DOHH2 (cell line): ENCODE measurements around the gene MYH11.

Experiments
- EZH2phosphoT487 ChIP-seq: fragments of 200-600 bp; sonication (generic); IDR thresholded peaks from 2 replicates; pipeline ENCODE4 v1.6.1; 2017; ENCODE audit warnings: borderline replicate concordance, mild to moderate bottlenecking, antibody characterized with exemption, low read length, moderate library complexity, mixed read lengths
- TF ChIP-seq, protein P1 (sequence below): fragments of 200-600 bp; sonication (generic); IDR thresholded peaks from one replicate; pipeline ENCODE4 v1.5.1; 2014; ENCODE audit warnings: antibody characterized with exemption, mild to moderate bottlenecking, low read depth, low read length; ENCODE audit not compliant: poor library complexity, severe bottlenecking

- TF ChIP-seq, protein P1, sequence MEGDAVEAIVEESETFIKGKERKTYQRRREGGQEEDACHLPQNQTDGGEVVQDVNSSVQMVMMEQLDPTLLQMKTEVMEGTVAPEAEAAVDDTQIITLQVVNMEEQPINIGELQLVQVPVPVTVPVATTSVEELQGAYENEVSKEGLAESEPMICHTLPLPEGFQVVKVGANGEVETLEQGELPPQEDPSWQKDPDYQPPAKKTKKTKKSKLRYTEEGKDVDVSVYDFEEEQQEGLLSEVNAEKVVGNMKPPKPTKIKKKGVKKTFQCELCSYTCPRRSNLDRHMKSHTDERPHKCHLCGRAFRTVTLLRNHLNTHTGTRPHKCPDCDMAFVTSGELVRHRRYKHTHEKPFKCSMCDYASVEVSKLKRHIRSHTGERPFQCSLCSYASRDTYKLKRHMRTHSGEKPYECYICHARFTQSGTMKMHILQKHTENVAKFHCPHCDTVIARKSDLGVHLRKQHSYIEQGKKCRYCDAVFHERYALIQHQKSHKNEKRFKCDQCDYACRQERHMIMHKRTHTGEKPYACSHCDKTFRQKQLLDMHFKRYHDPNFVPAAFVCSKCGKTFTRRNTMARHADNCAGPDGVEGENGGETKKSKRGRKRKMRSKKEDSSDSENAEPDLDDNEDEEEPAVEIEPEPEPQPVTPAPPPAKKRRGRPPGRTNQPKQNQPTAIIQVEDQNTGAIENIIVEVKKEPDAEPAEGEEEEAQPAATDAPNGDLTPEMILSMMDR = no peak
- TF ChIP-seq EZH2phosphoT487 = no peak
These were observed 198.7 kb downstream of the MYH11 start for GRCh38 chr16:15658149-15658548.
